Neural crest cell (in vitro differentiated cells): ENCODE data around the gene WDR44. TPM values are rescaled to one million over a fixed set of nuclear protein-coding genes. Genes with fewer than 3 reads are reported as not detected.
"Not testable (repeated sequence)": the region's sequence is repeated elsewhere in the genome, so short reads cannot be mapped to it uniquely, and the experiment has no call there.

Experiments used
- DNase-seq: peaks from one replicate; pipeline ENCODE4 v3.0.0; 2021; ENCODE audit warnings: low read depth, mixed read lengths, low spot score
- H3K27ac Mint-ChIP-seq: one replicate; pipeline ENCODE4 v1.8.0; 2021; ENCODE audit warnings: mild to moderate bottlenecking, mixed read lengths; ENCODE audit not compliant: unreplicated experiment
- H3K27me3 Mint-ChIP-seq: 2 replicates; pipeline ENCODE4 v1.8.0; 2021; ENCODE audit warnings: low read depth, mild to moderate bottlenecking, mixed read lengths
- H3K36me3 Mint-ChIP-seq: 2 replicates; pipeline ENCODE4 v1.8.0; 2021; ENCODE audit warnings: low read depth, mild to moderate bottlenecking, mixed read lengths
- H3K4me1 Mint-ChIP-seq: 2 replicates; pipeline ENCODE4 v1.8.0; 2021; ENCODE audit warnings: mixed read lengths
- H3K4me3 Mint-ChIP-seq: one replicate; pipeline ENCODE4 v1.8.0; 2021; ENCODE audit warnings: mild to moderate bottlenecking, mixed read lengths
- H3K9me3 Mint-ChIP-seq: 2 replicates; pipeline ENCODE4 v1.8.0; 2021; ENCODE audit warnings: mixed read lengths
- CTCF ChIP-seq: fragments of 200-600 bp; sonication (generic); conservative IDR thresholded peaks from 2 replicates; pipeline ENCODE4 v1.5.0; 2021; ENCODE audit warnings: antibody characterized with exemption, mild to moderate bottlenecking
- long read RNA-seq: library from polyadenylated mRNA; unstranded; transcript quantifications from one replicate; pipeline ENCODE4 v2.0.0, GENCODE V29; 2020
- total RNA-seq: library from RNA; stranded (reverse); gene quantifications from 2 replicates; pipeline ENCODE4 v1.2.1, GENCODE V29; 2021

WDR44 gene, protein sequence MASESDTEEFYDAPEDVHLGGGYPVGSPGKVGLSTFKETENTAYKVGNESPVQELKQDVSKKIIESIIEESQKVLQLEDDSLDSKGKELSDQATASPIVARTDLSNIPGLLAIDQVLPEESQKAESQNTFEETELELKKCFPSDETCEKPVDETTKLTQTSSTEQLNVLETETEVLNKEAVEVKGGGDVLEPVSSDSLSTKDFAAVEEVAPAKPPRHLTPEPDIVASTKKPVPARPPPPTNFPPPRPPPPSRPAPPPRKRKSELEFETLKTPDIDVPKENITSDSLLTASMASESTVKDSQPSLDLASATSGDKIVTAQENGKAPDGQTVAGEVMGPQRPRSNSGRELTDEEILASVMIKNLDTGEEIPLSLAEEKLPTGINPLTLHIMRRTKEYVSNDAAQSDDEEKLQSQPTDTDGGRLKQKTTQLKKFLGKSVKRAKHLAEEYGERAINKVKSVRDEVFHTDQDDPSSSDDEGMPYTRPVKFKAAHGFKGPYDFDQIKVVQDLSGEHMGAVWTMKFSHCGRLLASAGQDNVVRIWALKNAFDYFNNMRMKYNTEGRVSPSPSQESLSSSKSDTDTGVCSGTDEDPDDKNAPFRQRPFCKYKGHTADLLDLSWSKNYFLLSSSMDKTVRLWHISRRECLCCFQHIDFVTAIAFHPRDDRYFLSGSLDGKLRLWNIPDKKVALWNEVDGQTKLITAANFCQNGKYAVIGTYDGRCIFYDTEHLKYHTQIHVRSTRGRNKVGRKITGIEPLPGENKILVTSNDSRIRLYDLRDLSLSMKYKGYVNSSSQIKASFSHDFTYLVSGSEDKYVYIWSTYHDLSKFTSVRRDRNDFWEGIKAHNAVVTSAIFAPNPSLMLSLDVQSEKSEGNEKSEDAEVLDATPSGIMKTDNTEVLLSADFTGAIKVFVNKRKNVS
- 10.9 and 11.0 TPM in 2 replicates for total RNA-seq
- long read RNA-seq, full-length matches to known transcripts = 3 of 13 reads
- long read RNA-seq, partial matches to known transcripts = 8 of 13 reads
- long read RNA-seq, other reads (novel, unspliced or antisense) = 2 of 13 reads

DNA sequence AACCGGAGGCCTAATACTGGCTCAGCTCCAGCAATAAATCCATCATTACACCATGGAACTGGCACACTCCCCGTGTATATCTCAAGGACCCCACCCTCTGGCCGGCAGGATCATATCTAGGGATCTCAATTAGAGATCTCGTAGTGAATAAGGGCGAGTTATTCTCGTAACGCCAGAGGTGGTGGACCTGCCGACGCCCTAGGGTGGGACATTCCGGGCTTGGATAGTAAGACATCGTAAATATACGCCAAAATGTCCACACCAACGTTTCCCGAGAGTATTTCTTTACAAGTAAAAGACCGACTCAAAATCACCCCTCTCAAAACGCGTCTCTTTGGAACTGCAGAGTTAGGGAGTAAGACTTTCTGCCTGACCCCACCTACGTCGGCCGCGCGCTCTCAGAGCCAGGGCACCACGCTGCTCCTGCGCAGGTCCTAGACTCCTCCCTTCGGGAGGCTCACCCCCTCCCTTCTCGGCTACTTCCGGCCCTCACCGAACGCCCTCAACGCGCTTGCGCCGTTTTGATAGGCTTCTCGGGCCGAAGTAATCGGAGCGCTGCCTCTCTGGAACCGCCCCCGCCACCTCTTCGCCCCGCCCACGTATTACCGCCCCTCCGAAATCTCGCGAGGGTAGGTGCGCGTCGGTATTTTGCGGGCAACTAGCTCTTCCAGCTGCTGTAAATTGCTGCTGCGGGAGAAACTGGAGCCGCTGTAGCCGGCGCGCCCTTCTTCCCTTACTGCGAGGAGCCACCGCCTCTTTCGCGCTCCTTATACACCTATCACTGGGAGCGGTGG, at the start of gene WDR44:
Gene WDR44, plus strand, starts transcription at position 643 of the 794 bp plus-strand sequence. CDS start 398 bp downstream, outside the sequence.
- Mint-ChIP-seq H3K4me3 (peak within 1 kb of the TSS; percentile 99), H3K36me3 (no peaks in the 10 kb centered on the region), H3K27ac (peak within 1 kb of the TSS; percentile 94), H3K9me3 (no peaks in the 10 kb centered on the region), H3K4me1 (peaks cover 35% of the 10 kb centered on the region), H3K27me3 (no peaks in the 10 kb centered on the region)
- DNase-seq = peak; percentile 83
- no peak for TF ChIP-seq CTCF

- not testable (repeated sequence) for H3K27ac Mint-ChIP-seq, H3K4me1 Mint-ChIP-seq, H3K4me3 Mint-ChIP-seq, DNase-seq, H3K27me3 Mint-ChIP-seq
- Mint-ChIP-seq H3K36me3 (peaks cover 18% of the 10 kb centered on the region), H3K9me3 (peaks cover 26% of the 10 kb centered on the region)
Measured at GRCh38 chrX:118305827-118306226, 40.1 kb upstream of the WDR44 start.

- Mint-ChIP-seq H3K36me3 (no peaks in the 10 kb centered on the region), H3K27me3 (no peaks in the 10 kb centered on the region), H3K4me1 (no peaks in the 10 kb centered on the region), H3K4me3 (no peak overlapping the region), H3K27ac (no peak overlapping the region), H3K9me3 (peaks cover 5% of the 10 kb centered on the region)
- no peak for TF ChIP-seq CTCF
- DNase-seq = no peak
Measured at GRCh38 chrX:118315529-118315928, 30.4 kb upstream of the WDR44 start.

- Mint-ChIP-seq H3K9me3 (no peaks in the 10 kb centered on the region), H3K27me3 (no peaks in the 10 kb centered on the region), H3K27ac (no peak overlapping the region), H3K36me3 (no peaks in the 10 kb centered on the region), H3K4me3 (no peak overlapping the region), H3K4me1 (no peaks in the 10 kb centered on the region)
- DNase-seq = no peak
- TF ChIP-seq CTCF = no peak
Measured at GRCh38 chrX:118324588-118324987, 21.3 kb upstream of the WDR44 start.

DNA sequence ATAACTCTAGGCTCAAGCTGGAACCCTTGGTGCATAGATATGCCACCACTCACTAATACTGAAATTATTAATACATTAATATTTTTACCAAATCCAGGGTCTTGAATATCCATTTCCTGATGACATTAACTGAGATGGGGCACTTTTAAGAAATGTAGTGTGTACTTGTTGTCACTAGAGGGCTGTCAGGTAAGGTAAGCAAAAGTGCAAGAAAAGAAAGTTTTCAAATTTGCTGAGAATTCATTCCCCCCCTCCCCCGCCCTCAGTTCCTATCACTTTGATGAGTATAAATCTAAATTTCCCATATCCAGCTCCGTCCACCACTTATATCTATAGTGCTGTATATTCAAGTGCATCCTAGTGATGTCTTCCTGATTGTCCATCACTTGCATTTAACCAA, 20.5 kb upstream of the WDR44 start:
- no peak overlapping the region for H3K27ac Mint-ChIP-seq
- H3K4me3 Mint-ChIP-seq = no peak overlapping the region
- peak; percentile 47 for TF ChIP-seq CTCF
- no peak for DNase-seq
- no peaks in the 10 kb centered on the region for H3K27me3 Mint-ChIP-seq
- H3K9me3 Mint-ChIP-seq = no peaks in the 10 kb centered on the region
- no peaks in the 10 kb centered on the region for H3K4me1 Mint-ChIP-seq
- H3K36me3 Mint-ChIP-seq = no peaks in the 10 kb centered on the region
